Panc1 (cell line): ENCODE data around the gene L2HGDH. TPM values are rescaled to one million over a fixed set of nuclear protein-coding genes. Genes with fewer than 3 reads are reported as not detected.

ENCODE experiments used
- ATAC-seq: fragments of 200-7000 bp; cut with Tn5 transposase; 2 replicates; pipeline ENCODE4 v1.9.1; 2020; ENCODE audit warnings: mild to moderate bottlenecking, moderate library complexity
- BruUV-seq: library from RNA; stranded (reverse); fragments of 400-500 nt; replicated peaks from 2 replicates; lab custom pipeline; 2021; lab: Mats Ljungman, UMichigan
- CTCF ChIA-PET: fragments of 300-600 bp; sonication (Branson Sonifier 250); formaldehyde crosslinking; loops from one replicate; lab custom pipeline; 2022; ENCODE audit warnings: antibody characterized with exemption; lab: Charles Lee
- POLR2A ChIA-PET: fragments of 300-600 bp; sonication (Branson Sonifier 250); formaldehyde crosslinking; loops from one replicate; lab custom pipeline; 2022; ENCODE audit warnings: antibody characterized with exemption; lab: Charles Lee
- DNase-seq: peaks from one replicate; pipeline ENCODE4 v3.0.0-alpha.2; 2010; ENCODE audit warnings: low read depth, low spot score
- H3K27ac ChIP-seq: 2 replicates; pipeline ENCODE4 v1.5.1; 2011; ENCODE audit warnings: mild to moderate bottlenecking, low read length, inconsistent platforms
- H3K27me3 ChIP-seq: fragments of 200-500 bp; sonication (Bioruptor generic); 2 replicates; pipeline ENCODE4 v1.6.0; 2014; ENCODE audit warnings: low read length, inconsistent platforms; ENCODE audit not compliant: control insufficient read depth, insufficient read depth
- H3K36me3 ChIP-seq: fragments of 200-500 bp; sonication (Bioruptor generic); 2 replicates; pipeline ENCODE4 v1.5.1; 2014; ENCODE audit warnings: inconsistent platforms, mild to moderate bottlenecking, low read length, moderate library complexity; ENCODE audit not compliant: control insufficient read depth, insufficient read depth
- H3K4me1 ChIP-seq: 2 replicates; pipeline ENCODE4 v1.5.1; 2011; ENCODE audit warnings: inconsistent platforms, mild to moderate bottlenecking, low read length, moderate library complexity; ENCODE audit not compliant: control insufficient read depth, insufficient read depth
- H3K4me3 ChIP-seq, 2 experiments: 2 replicates each; pipeline ENCODE4 v1.5.1; 2011 to 2012; ENCODE audit warnings: low read depth in 2 of 2, low read length in 2 of 2, mild to moderate bottlenecking in 2 of 2, inconsistent platforms in 1 of 2, moderate library complexity in 1 of 2
- H3K9me3 ChIP-seq: fragments of 200-500 bp; sonication (Bioruptor generic); 2 replicates; pipeline ENCODE4 v1.5.1; 2014; ENCODE audit warnings: low read depth, mild to moderate bottlenecking, inconsistent platforms, low read length, moderate library complexity; ENCODE audit not compliant: control insufficient read depth, insufficient read depth
- POLR2AphosphoS5 ChIP-seq: IDR thresholded peaks from 2 replicates; pipeline ENCODE4 v1.6.1; 2012; ENCODE audit warnings: mild to moderate bottlenecking, low read depth, low read length, moderate library complexity
- SIN3A ChIP-seq: IDR thresholded peaks from 2 replicates; pipeline ENCODE4 v1.6.1; 2012; ENCODE audit warnings: low read depth, mild to moderate bottlenecking, low read length, moderate library complexity, borderline replicate concordance; ENCODE audit not compliant: insufficient read depth
- TCF7L2 ChIP-seq: IDR thresholded peaks from 2 replicates; pipeline ENCODE4 v1.6.1; 2011; ENCODE audit warnings: mild to moderate bottlenecking, low read depth, low read length, inconsistent platforms
- in situ Hi-C: cut with HindIII; loops from 2 replicates; pipeline ENCODE4 v1.10.0; 2016; ENCODE audit warnings: low sequenced_read_pairs, low pct_unique_long_range_greater_than_20kb
- intact Hi-C: fragments of 100-400 bp; cut with micrococcal nuclease; formaldehyde crosslinking; loops from one replicate; pipeline ENCODE4 v1.10.0; 2022; ENCODE audit not compliant: unreplicated experiment
- total RNA-seq: library from RNA; stranded (reverse); gene quantifications from one replicate; pipeline ENCODE4 v1.2.1, GENCODE V29; 2021; ENCODE audit not compliant: unreplicated experiment
- TF ChIP-seq, protein P1 (sequence below), 2 experiments: IDR thresholded peaks; 2 replicates each; pipeline ENCODE4 v1.6.1; 2011 to 2012; ENCODE audit warnings: low read depth in 2 of 2, control low read depth in 1 of 2, low read length in 1 of 2, mild to moderate bottlenecking in 1 of 2, moderate library complexity in 1 of 2; ENCODE audit not compliant: insufficient read depth in 1 of 2
- TF ChIP-seq, protein P2 (sequence below): fragments of 450-650 bp; IDR thresholded peaks from 2 replicates; pipeline ENCODE4 v1.5.1; 2017; ENCODE audit warnings: mild to moderate bottlenecking

L2HGDH gene
- total RNA-seq, 1 experiment from 2014 or later, result 15.0 TPM

DNA sequence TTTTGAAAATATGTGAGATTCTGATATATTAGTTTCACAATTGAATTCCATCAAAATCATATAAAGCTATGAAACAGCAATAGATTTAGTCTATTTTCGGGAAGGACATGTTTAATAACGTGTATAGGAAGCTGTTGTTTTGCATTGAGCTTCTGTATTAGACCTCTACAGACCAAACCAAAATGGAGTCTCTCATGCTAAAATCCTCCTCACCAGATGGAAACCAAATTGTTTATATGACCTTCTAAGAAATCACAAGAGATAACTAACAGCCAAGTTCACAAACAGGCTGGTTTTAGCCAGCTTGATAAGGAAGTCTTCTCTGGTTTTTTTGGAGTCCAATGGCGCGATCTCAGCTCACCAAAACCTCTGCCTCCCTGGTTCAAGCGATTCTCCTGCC lies 23.9 kb downstream of the L2HGDH start:
- Histone ChIP-seq H3K27ac (no peak overlapping the region), H3K9me3 (no peaks in the 10 kb centered on the region), H3K4me3 (no peak overlapping the region), H3K36me3 (no peaks in the 10 kb centered on the region), H3K27me3 (no peaks in the 10 kb centered on the region), H3K4me1 (no peaks in the 10 kb centered on the region)
- intact Hi-C loops, result no loop called here
- DNase-seq, result no peak
- in situ Hi-C loops, result no loop called here
- no TSS peak for BruUV-seq
- ChIA-PET POLR2A (no interaction called here), CTCF (no interaction called here)
- TF ChIP-seq POLR2AphosphoS5, result no peak
- no peak for ATAC-seq

DNA sequence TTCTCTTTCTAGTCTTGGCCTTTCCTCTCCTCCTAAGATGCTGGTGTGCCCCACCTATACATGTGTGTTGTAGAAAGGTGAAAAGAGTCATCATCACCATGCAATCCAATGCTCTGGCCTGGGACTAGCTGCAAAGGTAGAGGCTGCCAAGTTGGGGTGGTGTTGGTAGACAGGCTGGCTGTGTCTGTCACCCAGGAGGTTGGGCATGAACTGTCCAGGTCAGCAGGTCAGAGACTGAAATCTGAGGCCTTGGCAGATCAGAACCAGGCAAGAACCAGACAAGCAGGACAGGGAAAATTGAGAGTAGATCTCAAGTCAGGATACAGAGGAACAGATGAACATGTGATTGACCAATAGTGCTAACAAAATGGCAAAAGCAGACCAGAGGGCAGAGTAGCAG lies 26.2 kb downstream of the L2HGDH start:
- Histone ChIP-seq H3K4me3 (no peak overlapping the region), H3K9me3 (no peaks in the 10 kb centered on the region), H3K36me3 (no peaks in the 10 kb centered on the region), H3K27ac (no peak overlapping the region), H3K4me1 (no peaks in the 10 kb centered on the region), H3K27me3 (no peaks in the 10 kb centered on the region)
- in situ Hi-C loops, result no loop called here
- DNase-seq (no peak), ATAC-seq (no peak)
- BruUV-seq, result no TSS peak
- intact Hi-C loops, result no loop called here
- TF ChIP-seq SIN3A, result no peak
- no peak for TF ChIP-seq POLR2AphosphoS5
- no peak for TF ChIP-seq TCF7L2
- TF ChIP-seq, protein P1, sequence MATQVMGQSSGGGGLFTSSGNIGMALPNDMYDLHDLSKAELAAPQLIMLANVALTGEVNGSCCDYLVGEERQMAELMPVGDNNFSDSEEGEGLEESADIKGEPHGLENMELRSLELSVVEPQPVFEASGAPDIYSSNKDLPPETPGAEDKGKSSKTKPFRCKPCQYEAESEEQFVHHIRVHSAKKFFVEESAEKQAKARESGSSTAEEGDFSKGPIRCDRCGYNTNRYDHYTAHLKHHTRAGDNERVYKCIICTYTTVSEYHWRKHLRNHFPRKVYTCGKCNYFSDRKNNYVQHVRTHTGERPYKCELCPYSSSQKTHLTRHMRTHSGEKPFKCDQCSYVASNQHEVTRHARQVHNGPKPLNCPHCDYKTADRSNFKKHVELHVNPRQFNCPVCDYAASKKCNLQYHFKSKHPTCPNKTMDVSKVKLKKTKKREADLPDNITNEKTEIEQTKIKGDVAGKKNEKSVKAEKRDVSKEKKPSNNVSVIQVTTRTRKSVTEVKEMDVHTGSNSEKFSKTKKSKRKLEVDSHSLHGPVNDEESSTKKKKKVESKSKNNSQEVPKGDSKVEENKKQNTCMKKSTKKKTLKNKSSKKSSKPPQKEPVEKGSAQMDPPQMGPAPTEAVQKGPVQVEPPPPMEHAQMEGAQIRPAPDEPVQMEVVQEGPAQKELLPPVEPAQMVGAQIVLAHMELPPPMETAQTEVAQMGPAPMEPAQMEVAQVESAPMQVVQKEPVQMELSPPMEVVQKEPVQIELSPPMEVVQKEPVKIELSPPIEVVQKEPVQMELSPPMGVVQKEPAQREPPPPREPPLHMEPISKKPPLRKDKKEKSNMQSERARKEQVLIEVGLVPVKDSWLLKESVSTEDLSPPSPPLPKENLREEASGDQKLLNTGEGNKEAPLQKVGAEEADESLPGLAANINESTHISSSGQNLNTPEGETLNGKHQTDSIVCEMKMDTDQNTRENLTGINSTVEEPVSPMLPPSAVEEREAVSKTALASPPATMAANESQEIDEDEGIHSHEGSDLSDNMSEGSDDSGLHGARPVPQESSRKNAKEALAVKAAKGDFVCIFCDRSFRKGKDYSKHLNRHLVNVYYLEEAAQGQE (IDR thresholded peaks at IDR 0.05; ENCODE audit: insufficient read depth in 1 of 2, low read depth in 2 of 2, low read length in 1 of 2), result no peak
- TF ChIP-seq, protein P2, sequence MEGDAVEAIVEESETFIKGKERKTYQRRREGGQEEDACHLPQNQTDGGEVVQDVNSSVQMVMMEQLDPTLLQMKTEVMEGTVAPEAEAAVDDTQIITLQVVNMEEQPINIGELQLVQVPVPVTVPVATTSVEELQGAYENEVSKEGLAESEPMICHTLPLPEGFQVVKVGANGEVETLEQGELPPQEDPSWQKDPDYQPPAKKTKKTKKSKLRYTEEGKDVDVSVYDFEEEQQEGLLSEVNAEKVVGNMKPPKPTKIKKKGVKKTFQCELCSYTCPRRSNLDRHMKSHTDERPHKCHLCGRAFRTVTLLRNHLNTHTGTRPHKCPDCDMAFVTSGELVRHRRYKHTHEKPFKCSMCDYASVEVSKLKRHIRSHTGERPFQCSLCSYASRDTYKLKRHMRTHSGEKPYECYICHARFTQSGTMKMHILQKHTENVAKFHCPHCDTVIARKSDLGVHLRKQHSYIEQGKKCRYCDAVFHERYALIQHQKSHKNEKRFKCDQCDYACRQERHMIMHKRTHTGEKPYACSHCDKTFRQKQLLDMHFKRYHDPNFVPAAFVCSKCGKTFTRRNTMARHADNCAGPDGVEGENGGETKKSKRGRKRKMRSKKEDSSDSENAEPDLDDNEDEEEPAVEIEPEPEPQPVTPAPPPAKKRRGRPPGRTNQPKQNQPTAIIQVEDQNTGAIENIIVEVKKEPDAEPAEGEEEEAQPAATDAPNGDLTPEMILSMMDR, result no peak
- ChIA-PET CTCF (no interaction called here), POLR2A (interaction anchor here (0.6 kb wide), 1 partner anchor 13 kb away, joined by 6 read pairs; no protein-coding TSS in a partner anchor)

DNA sequence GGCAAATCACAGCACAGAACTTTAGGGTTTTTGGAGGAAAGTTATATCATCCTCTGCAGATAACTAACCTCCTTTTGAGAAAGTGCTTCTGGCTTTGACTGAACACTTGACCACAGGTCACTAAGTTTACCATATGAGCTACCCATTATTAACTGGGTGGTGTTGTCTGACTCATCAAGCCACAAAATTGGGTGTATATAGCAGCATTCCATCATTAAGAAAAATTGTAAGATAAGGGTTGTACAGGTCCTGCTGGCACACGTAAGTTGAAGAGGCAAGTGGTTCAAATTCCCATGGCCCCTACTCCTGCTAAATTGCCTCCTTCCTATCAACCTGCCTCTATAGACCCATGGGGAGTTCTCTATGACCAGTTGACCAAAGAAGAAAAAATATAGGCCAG lies 39.5 kb downstream of the L2HGDH start:
- TF ChIP-seq SIN3A (no peak), POLR2AphosphoS5 (no peak)
- TF ChIP-seq, protein P1 (IDR thresholded peaks at IDR 0.05; ENCODE audit: insufficient read depth in 1 of 2, low read depth in 2 of 2, low read length in 1 of 2), result no peak
- TF ChIP-seq, protein P2, result no peak
- no peaks in the 10 kb centered on the region for H3K27me3 ChIP-seq
- no peaks in the 10 kb centered on the region for H3K9me3 ChIP-seq
- ATAC-seq (no peak), DNase-seq (no peak)
- H3K36me3 ChIP-seq, result no peaks in the 10 kb centered on the region
- no peak overlapping the region for H3K27ac ChIP-seq
- ChIA-PET CTCF (no interaction called here), POLR2A (no interaction called here)
- BruUV-seq, result no TSS peak
- no peaks in the 10 kb centered on the region for H3K4me1 ChIP-seq
- no peak overlapping the region for H3K4me3 ChIP-seq
- intact Hi-C loops, result no loop called here
- in situ Hi-C loops, result no loop called here
